T-helper 1 cell treated with Interleukin-12 subunit alpha and Interleukin-12 subunit beta and Interleukin-4 antibody, amounts not matched to agents 30 μg/mL and 1 μg/mL, for 36 hours (primary cell): ENCODE data around the gene NHSL2.

ENCODE experiments used
- H3K27ac Mint-ChIP-seq: one replicate; pipeline ENCODE4 v1.8.0; 2021; ENCODE audit warnings: mild to moderate bottlenecking, mixed read lengths
- H3K27me3 Mint-ChIP-seq: one replicate; pipeline ENCODE4 v1.8.0; 2021; ENCODE audit warnings: low read depth, mixed read lengths
- H3K36me3 Mint-ChIP-seq: one replicate; pipeline ENCODE4 v1.8.0; 2021; ENCODE audit warnings: low read depth, mixed read lengths
- H3K4me1 Mint-ChIP-seq: one replicate; pipeline ENCODE4 v1.8.0; 2021; ENCODE audit warnings: low read depth, mixed read lengths
- H3K4me3 Mint-ChIP-seq: one replicate; pipeline ENCODE4 v1.8.0; 2021; ENCODE audit warnings: mild to moderate bottlenecking, moderate library complexity, mixed read lengths
- H3K9me3 Mint-ChIP-seq: one replicate; pipeline ENCODE4 v1.8.0; 2021; ENCODE audit warnings: mixed read lengths

Gene NHSL2

GRCh38 chrX:72005046-72005445 is 94.4 kb downstream of the NHSL2 start:
- Mint-ChIP-seq H3K4me3 (no peak overlapping the region), H3K27me3 (peaks cover 31% of the 10 kb centered on the region), H3K4me1 (no peaks in the 10 kb centered on the region), H3K27ac (no peak overlapping the region), H3K36me3 (no peaks in the 10 kb centered on the region), H3K9me3 (no peaks in the 10 kb centered on the region)

GRCh38 chrX:72006461-72006860 is 95.8 kb downstream of the NHSL2 start:
- no peaks in the 10 kb centered on the region for H3K36me3 Mint-ChIP-seq
- H3K27me3 Mint-ChIP-seq: peaks cover 23% of the 10 kb centered on the region
- H3K27ac Mint-ChIP-seq: no peak overlapping the region
- H3K4me1 Mint-ChIP-seq: no peaks in the 10 kb centered on the region
- H3K9me3 Mint-ChIP-seq: no peaks in the 10 kb centered on the region
- H3K4me3 Mint-ChIP-seq: no peak overlapping the region

- Mint-ChIP-seq H3K9me3 (no peaks in the 10 kb centered on the region), H3K4me3 (no peak overlapping the region), H3K4me1 (no peaks in the 10 kb centered on the region), H3K36me3 (no peaks in the 10 kb centered on the region), H3K27me3 (peaks cover 45% of the 10 kb centered on the region), H3K27ac (no peak overlapping the region)
Measured at GRCh38 chrX:72009731-72010130, 99.1 kb downstream of the NHSL2 start.

- Mint-ChIP-seq H3K4me1 (no peaks in the 10 kb centered on the region), H3K4me3 (no peak overlapping the region), H3K9me3 (no peaks in the 10 kb centered on the region), H3K27ac (no peak overlapping the region), H3K27me3 (peaks cover 57% of the 10 kb centered on the region), H3K36me3 (no peaks in the 10 kb centered on the region)
Measured at GRCh38 chrX:72011734-72012133, 101.1 kb downstream of the NHSL2 start.

- Mint-ChIP-seq H3K4me3 (no peak overlapping the region), H3K27ac (no peak overlapping the region), H3K9me3 (no peaks in the 10 kb centered on the region), H3K27me3 (peaks cover 70% of the 10 kb centered on the region), H3K4me1 (peaks cover 8% of the 10 kb centered on the region), H3K36me3 (no peaks in the 10 kb centered on the region)
Measured at GRCh38 chrX:72015383-72015782, 104.7 kb downstream of the NHSL2 start.

- Mint-ChIP-seq H3K36me3 (no peaks in the 10 kb centered on the region), H3K9me3 (no peaks in the 10 kb centered on the region), H3K27me3 (peaks cover 74% of the 10 kb centered on the region), H3K4me1 (peaks cover 19% of the 10 kb centered on the region), H3K27ac (no peak overlapping the region), H3K4me3 (no peak overlapping the region)
Measured at GRCh38 chrX:72016881-72017783, 106.5 kb downstream of the NHSL2 start.

- Mint-ChIP-seq H3K27ac (no peak overlapping the region), H3K36me3 (no peaks in the 10 kb centered on the region), H3K4me1 (peaks cover 19% of the 10 kb centered on the region), H3K9me3 (no peaks in the 10 kb centered on the region), H3K4me3 (no peak overlapping the region), H3K27me3 (peaks cover 67% of the 10 kb centered on the region)
Measured at GRCh38 chrX:72018277-72019112, 107.8 kb downstream of the NHSL2 start.

- Mint-ChIP-seq H3K36me3 (no peaks in the 10 kb centered on the region), H3K4me1 (peaks cover 21% of the 10 kb centered on the region), H3K9me3 (no peaks in the 10 kb centered on the region), H3K27me3 (peaks cover 65% of the 10 kb centered on the region), H3K4me3 (no peak overlapping the region), H3K27ac (no peak overlapping the region)
Measured at GRCh38 chrX:72019487-72019886, 108.8 kb downstream of the NHSL2 start.

- no peaks in the 10 kb centered on the region for H3K36me3 Mint-ChIP-seq
- H3K27me3 Mint-ChIP-seq: peaks cover 63% of the 10 kb centered on the region
- H3K9me3 Mint-ChIP-seq: no peaks in the 10 kb centered on the region
- H3K4me1 Mint-ChIP-seq: peaks cover 21% of the 10 kb centered on the region
- no peak overlapping the region for H3K4me3 Mint-ChIP-seq
- no peak overlapping the region for H3K27ac Mint-ChIP-seq
Measured at GRCh38 chrX:72020204-72020603, 109.6 kb downstream of the NHSL2 start.

- Mint-ChIP-seq H3K36me3 (no peaks in the 10 kb centered on the region), H3K4me1 (peaks cover 21% of the 10 kb centered on the region), H3K4me3 (no peak overlapping the region), H3K27me3 (peaks cover 57% of the 10 kb centered on the region), H3K9me3 (no peaks in the 10 kb centered on the region), H3K27ac (no peak overlapping the region)
Measured at GRCh38 chrX:72020788-72021187, 110.1 kb downstream of the NHSL2 start.

- H3K27ac Mint-ChIP-seq: no peak overlapping the region
- no peaks in the 10 kb centered on the region for H3K36me3 Mint-ChIP-seq
- H3K9me3 Mint-ChIP-seq: no peaks in the 10 kb centered on the region
- no peak overlapping the region for H3K4me3 Mint-ChIP-seq
- peaks cover 21% of the 10 kb centered on the region for H3K4me1 Mint-ChIP-seq
- H3K27me3 Mint-ChIP-seq: peaks cover 55% of the 10 kb centered on the region
Measured at GRCh38 chrX:72021975-72022374, 111.3 kb downstream of the NHSL2 start.

GRCh38 chrX:72023071-72023470 is 112.4 kb downstream of the NHSL2 start:
- Mint-ChIP-seq H3K4me3 (no peak overlapping the region), H3K9me3 (no peaks in the 10 kb centered on the region), H3K27ac (no peak overlapping the region), H3K27me3 (peaks cover 53% of the 10 kb centered on the region), H3K36me3 (no peaks in the 10 kb centered on the region), H3K4me1 (peaks cover 17% of the 10 kb centered on the region)

- Mint-ChIP-seq H3K4me3 (no peak overlapping the region), H3K4me1 (peaks cover 14% of the 10 kb centered on the region), H3K27ac (no peak overlapping the region), H3K9me3 (no peaks in the 10 kb centered on the region), H3K36me3 (no peaks in the 10 kb centered on the region), H3K27me3 (peaks cover 41% of the 10 kb centered on the region)
Measured at GRCh38 chrX:72025236-72025770, 114.7 kb downstream of the NHSL2 start.

GRCh38 chrX:72026341-72027023 is 115.8 kb downstream of the NHSL2 start:
- no peak overlapping the region for H3K27ac Mint-ChIP-seq
- no peaks in the 10 kb centered on the region for H3K9me3 Mint-ChIP-seq
- H3K27me3 Mint-ChIP-seq: peaks cover 35% of the 10 kb centered on the region

More at GRCh38 chrX:72026341-72027023, 115.8 kb downstream of the NHSL2 start:
- Mint-ChIP-seq H3K4me3 (no peak overlapping the region), H3K4me1 (peaks cover 4% of the 10 kb centered on the region), H3K36me3 (no peaks in the 10 kb centered on the region)
